Tibial nerve (tissue), 4 donors: Measurements from ENCODE around the gene F7.

Source experiments
- EP300 ChIP-seq, 2 donors: sonication (generic); formaldehyde crosslinking; IDR thresholded peaks; one replicate each; pipeline ENCODE4 v1.6.1; 2017; ENCODE audit warnings: antibody characterized with exemption in 2 of 2, mild to moderate bottlenecking in 1 of 2
- POLR2A ChIP-seq, 2 donors: fragments of 450-650 bp; IDR thresholded peaks; one replicate each; pipeline ENCODE4 v1.6.1; 2017; ENCODE audit warnings: antibody characterized with exemption in 2 of 2, mild to moderate bottlenecking in 2 of 2, moderate library complexity in 2 of 2
- TF ChIP-seq, protein P1 (sequence below), 5 experiments: fragments of 200-600 bp in 3 of 5; fragments of 450-650 bp in 2 of 5; sonication (generic) in 3 of 5; IDR thresholded peaks; one replicate each; pipeline ENCODE4 v1.5.1; 2016 to 2019; ENCODE audit warnings: antibody characterized with exemption in 5 of 5, mild to moderate bottlenecking in 3 of 5, moderate library complexity in 2 of 5

DNA sequence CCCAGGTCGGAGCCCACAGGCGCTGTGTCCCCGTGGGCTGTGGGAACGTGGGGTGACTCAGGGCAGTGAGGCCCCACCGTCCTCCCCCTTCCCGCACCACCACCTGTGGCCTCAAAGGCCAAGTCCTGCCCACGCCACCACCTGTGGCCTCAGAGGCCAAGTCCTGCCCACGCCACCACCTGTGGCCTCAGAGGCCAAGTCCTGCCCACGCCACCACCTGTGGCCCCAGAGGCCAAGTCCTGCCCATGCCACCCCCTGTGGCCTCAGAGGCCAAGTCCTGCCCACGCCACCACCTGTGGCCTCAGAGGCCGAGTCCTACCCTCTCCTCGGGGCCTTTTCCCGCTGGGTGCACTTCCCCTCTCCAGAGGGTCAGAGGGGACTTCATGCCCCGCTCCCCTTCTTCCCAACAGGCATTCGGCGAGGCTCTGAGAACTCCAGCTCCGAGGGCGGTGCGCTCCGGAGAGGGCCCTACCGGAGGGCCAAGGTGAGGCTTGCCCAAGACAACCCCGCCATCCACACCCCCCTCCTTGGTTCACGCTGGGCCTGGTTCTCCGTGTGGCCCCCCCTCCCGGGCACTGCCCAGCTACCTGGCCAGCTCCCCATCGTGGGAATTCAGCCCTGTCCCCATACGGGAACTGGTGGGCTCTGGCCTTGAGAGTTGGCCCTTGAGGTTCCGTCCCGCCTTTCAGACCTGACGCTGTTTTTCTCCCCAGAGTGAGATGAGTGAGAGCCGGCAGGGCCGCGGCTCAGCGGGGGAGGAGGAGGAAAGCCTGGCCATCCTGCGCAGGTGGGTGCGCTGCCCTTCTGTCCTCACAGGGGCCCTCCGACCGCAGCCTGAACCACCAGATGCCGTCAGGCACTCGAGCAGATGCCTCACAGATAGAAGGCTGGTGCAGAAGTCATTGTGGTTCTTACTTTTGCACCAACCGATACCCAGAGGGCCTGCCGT lies 27.4 kb upstream of the F7 start:
- TF ChIP-seq, protein P1, sequence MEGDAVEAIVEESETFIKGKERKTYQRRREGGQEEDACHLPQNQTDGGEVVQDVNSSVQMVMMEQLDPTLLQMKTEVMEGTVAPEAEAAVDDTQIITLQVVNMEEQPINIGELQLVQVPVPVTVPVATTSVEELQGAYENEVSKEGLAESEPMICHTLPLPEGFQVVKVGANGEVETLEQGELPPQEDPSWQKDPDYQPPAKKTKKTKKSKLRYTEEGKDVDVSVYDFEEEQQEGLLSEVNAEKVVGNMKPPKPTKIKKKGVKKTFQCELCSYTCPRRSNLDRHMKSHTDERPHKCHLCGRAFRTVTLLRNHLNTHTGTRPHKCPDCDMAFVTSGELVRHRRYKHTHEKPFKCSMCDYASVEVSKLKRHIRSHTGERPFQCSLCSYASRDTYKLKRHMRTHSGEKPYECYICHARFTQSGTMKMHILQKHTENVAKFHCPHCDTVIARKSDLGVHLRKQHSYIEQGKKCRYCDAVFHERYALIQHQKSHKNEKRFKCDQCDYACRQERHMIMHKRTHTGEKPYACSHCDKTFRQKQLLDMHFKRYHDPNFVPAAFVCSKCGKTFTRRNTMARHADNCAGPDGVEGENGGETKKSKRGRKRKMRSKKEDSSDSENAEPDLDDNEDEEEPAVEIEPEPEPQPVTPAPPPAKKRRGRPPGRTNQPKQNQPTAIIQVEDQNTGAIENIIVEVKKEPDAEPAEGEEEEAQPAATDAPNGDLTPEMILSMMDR (IDR thresholded peaks at IDR 0.05), result no peak
- TF ChIP-seq EP300 (IDR thresholded peaks at IDR 0.05) (no peak), POLR2A (IDR thresholded peaks at IDR 0.05) (no peak)
